ENCODE data around the gene MITF.

- TF ChIP-seq CTCF (IDR thresholded peaks at IDR 0.05), result peak in 3 of 6 experiments; percentile 18 to 43 (median 40)
- TF ChIP-seq POLR2A (IDR thresholded peaks at IDR 0.05), result no peak
Measured at GRCh38 chr3:69791919-69792399, 52.7 kb downstream of the MITF start.
